NCI-H1930 (cell line): ENCODE results near the gene REG3A.

Experiments used
- DNase-seq, 2 experiments: peaks; one replicate each; lab custom pipeline; 2025; lab: John Stamatoyannopoulos, UW

The REG3A gene

DNA sequence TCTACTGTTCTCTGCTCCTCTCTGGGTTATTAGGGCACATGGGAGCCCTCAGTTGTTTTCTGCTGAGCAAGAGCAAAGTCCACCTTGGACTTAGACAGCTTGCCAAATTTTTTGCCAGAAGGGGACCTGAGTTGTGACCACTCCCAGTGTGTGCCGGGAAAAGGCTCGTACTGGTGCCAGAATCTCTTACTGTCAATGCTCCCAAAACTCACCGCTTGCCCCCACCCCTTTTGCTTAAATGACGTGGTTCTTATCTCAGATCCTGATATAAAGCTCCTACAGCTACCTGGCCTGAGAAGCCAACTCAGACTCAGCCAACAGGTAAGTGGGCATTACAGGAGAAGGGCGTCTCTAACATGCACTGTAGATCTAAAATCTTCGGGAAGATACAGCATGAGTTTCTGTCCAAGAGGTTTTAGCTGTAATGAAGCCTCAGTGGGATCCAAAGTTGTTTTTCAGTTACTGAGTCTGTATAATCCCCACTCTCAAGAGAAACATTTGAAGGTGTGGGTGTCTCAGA lies 39.3 kb downstream of the REG3A start, which contains the start of gene REG1A:
Gene REG1A, plus strand, starts transcription at position 295 of the 520 bp plus-strand sequence. CDS start 374 bp downstream, outside the sequence.
- no peak for DNase-seq

DNA sequence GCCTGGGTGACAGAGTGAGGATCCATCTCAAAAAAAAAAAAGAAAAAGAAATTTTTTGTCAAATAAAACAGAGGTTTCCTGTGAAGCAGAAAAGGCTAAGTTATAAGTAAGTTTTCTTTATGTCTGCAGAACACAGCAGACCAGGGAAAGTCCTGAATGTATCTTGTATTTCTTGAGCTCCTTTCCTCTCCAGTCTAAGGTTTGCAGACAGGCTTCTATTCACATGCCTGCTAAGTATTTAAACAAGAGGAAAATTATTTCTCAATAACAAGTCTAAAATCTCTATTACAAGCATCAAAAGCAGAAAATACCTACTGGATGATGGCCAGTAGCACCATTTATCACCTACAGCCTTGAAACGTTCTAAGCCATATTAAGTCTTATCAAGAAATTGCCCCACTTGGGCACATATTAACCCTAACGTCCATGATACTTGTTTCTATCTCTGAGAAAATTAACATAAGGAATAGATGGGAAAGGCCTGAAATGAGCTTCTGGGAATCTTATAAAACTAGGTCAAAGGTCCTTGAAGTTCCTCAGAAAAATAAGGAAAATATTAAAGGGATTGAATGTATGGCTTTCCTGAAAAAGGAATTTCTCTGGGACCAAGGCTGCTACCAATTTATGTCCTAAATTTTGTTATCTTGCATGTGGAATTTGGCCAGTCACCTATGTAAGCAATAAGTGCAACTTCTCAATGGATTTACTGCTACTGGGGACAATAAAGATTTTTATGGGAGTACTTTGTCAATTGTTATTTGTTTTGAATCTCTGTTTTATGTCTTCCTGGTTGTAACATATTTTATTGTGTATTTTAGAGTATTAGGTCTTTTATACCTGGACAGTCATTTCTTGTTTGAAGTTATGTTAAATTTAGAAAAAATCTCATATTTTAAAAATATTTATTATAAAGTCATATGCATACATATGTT lies 42.3 kb downstream of the REG3A start:
- no peak for DNase-seq

DNA sequence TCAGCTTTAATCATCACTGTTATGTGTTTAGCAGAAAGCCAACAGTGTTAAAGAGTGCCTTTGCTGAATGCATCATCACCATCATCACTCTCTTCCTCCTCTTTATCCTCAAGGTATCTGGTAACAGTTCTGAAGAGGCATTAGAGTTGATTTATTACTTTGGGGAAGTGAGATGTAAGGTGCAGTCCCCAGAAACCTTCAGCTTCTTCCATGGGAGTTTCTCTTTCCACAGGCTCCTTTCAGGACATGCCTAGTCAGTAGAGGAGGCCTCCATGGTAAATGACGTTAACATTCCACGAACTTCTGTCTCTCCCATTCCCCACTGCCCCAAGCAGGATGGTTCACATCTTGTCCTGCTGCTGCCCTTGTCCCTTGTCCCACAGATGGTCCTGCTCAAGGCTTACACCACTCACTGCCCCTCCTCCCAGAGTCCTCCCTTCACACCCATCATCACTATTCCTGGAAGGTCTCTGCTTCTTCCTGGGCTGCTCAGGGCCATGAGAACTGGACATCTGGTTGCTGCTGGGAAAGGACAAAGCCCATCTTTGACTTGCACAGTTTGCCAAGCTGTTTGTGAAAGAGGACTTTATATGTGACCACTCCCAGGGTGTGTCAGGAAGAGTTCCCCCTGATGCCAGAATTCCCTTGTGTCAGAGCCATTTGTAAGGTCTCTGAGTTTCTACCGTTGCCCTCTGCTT lies 44.6 kb downstream of the REG3A start:
- no peak for DNase-seq

DNA sequence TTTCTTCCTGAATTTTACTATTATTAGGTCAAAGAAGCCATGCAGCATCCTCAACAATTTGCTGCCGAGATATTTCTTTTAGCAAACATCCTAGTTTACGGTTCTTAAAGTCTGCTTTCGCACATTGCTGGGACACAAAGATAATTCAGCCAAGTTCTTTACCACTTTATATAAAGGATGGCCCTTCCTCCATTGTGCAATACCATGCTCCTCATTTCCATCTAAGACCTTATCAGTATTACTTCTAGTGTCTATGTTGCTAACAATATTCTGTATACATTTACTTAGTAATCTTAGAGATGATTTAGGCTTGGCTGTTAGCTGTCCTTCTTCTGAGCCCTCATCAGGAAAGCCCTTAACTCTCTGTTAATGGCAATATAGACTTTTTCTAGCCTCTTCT lies 47.3 kb downstream of the REG3A start:
- no peak for DNase-seq
